Mesenteric fat pad (tissue), 1 donor: ENCODE data around the gene ARHGEF39. TPM values are rescaled to one million over a fixed set of nuclear protein-coding genes. Genes with fewer than 3 reads are reported as not detected.
A peak's percentile ranks its signal among the peaks of the same experiment; 100 is the strongest.

ENCODE experiments used
- DNase-seq: peaks from one replicate; pipeline ENCODE4 v3.0.0-alpha.2; 2020; ENCODE audit warnings: low spot score
- long read RNA-seq: library from polyadenylated mRNA; unstranded; transcript quantifications from one replicate; pipeline ENCODE4 v2.0.0, GENCODE V29; 2020
- total RNA-seq: library from RNA; stranded (reverse); fragmentation: NEBNext Ultra II Directional; extraction: Animal tissue kit (Norgen Biotek cat#: 25700); gene quantifications from one replicate; pipeline ENCODE4 v1.2.1, GENCODE V29; 2021
- donor health status: DM: yes; HTN: yes; CAD: no.

The ARHGEF39 gene, protein sequence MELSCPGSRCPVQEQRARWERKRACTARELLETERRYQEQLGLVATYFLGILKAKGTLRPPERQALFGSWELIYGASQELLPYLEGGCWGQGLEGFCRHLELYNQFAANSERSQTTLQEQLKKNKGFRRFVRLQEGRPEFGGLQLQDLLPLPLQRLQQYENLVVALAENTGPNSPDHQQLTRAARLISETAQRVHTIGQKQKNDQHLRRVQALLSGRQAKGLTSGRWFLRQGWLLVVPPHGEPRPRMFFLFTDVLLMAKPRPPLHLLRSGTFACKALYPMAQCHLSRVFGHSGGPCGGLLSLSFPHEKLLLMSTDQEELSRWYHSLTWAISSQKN
- total RNA-seq: 0.58 TPM
- long read RNA-seq: 0 reads

DNA sequence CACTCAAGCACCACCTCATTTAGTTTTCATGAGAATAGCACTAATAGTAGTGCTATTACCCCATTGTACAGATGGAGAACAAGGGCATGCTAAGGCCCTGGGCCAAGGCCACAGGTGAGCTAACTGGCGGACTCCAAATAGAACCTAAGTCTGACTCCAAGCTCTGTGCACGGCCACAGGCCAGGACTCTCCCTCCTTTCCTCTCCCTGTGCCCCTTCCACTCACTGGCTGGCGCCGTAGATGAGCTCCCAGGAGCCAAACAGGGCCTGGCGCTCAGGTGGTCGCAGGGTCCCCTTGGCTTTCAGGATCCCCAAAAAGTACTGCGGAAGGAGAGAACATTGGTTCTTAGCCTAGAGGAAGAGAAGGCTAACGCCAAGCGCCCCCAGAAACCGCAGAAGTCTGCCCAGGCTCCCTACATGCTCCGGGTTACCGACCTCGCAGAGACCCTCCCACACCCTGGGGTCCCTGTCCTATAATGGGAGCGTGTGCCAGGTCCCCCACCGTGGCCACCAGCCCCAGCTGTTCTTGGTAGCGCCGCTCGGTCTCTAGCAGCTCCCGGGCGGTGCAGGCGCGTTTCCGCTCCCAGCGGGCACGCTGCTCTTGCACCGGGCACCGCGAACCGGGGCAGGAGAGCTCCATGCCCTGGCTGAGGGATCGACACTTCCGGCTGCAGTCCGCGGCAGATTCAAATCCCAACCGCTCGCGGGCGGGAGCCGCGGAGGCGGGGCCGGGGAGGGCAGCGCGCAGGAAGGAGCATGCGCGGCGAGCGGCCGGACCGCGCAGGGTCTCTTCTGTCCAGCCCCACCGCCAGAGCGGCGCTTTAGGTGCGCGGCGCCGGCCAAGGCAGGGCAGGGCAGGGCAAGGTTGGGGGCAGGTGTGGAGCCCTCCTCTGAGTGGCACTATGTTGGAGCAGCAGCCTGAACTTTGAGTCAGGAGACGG lies at the start of gene ARHGEF39:
Gene ARHGEF39 (minus strand): TSS at position 665 of the 940 bp plus-strand sequence. CDS start 26 bp downstream, at position 639.
- DNase-seq: no peak

DNA sequence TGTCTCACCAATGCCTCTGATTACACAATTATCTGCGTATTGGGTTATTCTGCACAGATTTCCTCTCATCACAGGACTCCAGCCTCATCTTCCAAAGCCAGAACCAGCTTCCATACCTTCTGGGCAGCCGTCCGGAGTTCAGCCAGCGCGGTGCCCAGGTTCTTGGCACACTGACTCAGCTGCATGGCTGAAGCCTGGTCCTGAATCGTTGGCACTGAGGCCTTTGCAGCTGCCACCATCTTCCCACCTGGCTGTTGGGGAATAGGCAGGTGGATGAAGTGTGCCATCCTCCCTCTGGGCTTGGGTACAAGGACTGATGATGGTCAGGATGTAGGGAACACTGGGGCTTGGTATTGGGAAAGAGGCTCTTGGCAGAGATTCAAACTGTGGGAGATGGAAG lies 49.1 kb upstream of the ARHGEF39 start:
- peak; percentile 68 for DNase-seq

DNA sequence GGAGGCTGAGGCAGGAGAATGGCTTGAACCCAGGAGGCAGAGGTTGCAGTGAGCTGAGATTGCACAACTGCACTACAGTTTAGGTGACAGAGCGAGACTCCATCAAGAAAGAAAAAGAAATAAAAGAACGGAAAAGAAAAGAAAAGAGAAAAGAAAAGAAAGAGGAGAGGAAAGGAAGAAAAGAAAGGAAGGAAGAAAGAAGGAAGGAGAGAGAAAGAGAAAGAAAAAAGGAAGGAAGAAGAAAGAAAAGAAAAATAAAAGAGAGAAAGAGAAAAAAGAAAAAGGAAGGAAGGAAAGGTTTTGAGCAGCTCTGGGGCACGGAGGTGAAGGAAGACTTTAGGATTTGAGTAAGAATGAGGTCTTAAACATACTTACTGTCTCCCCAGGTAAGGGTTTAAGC lies 48.6 kb upstream of the ARHGEF39 start:
- no peak for DNase-seq

DNA sequence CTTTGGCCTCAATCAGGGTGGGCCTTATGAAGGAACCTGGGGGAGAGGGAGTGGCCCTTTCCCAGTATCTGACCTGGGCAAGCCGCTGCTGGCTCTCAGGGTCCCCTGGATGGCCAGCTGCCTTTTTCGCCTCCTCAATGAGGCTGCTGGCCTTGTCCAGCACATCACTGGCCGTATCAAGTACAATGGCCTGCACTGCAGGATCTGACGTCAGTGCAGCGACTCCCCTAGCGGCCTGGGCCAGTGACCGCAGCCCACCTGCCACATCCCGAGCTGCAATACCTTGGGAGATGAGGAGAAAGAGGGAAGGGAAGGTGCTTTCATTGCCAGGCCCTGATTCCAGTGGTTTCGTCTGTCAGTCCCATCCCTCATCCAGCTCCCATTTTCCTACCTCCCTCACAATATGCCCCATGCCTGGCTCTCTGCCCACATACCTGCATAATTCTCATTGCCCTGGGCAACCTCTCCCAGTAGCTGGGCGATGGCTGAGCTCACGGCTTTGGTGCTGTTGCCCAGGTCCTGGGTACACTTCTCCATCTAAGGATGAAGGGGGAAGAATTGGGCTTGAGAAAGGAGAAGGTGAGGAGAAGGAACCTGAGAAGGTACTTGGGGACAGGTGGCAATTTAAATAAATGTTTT lies 47.9 kb upstream of the ARHGEF39 start:
- peak; percentile 62 for DNase-seq

DNA sequence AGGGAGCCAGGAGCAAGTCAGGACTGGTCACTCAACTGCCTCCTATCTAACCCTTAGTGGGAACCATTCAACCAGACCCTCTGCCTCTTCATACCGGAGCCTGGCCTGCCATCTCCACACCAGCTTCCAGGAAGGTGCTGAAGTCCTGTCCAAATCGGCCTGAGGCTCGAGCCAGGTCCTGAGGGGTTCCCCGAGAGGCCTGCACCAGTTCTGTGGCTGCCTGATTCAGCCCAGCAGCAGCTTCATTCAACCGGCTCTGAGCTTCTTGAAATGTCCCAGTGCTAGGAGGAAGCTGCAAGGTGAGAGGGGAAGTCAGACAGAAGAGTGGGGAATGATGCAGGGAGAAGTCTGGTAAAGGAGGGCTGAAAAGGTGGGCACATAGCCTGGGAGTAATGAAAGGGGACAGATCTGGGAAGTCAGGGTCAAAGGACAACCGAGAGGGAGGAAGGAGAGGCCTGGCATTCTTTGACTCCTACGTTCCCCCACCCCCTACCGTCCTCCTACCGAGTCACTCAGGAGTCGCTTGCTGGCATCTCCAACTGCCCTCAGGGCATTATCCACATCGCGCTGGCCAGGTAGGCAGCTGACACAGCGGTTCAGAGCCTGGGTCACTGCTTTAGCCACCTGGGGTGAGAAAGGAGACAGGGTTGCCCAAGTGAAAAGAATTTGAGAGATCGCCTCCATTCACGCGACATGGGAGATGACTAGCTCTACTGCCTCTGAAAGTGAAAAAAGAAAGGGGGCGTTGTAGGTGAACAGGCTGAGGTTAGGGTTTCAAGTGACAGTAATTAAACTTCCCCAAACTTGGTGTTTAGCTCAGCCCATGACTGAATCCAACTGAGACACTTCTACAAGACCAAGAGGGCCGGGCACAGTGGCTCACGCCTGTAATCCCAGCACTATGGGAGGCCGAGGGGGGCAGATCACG lies 46.8 kb upstream of the ARHGEF39 start:
- peak; percentile 85 for DNase-seq

DNA sequence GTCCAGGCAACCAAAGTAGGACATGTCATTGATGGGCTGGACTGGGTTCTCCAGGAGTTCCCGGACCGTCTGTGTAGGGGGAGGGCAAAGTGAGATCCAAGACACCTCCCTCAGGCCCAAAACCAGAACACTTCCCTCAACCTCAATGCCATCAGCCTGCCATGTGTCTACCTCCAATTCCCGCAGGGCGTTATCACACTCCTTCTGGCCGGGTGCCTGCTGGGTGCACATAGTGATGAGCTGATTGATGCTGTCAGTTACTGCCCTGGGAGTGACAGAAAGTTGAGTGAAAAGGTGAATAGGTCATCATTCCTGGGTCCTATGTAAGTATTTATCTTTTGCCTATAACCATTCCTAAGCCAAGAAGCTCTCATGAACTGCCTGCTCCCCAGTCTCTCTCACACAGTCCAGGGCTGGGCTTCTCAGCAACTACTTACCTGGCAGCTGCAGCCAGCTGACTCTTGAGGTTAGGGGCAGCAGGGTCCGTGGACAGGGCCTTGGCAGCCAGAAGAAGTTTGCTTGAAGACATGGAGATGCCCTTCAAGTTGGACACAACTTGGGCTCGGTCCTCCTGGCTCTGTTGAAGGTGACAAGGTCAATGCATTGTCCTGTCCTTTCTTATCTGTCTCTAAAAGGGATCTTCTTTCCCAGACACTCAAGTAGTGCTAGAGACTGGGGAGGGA lies 46.0 kb upstream of the ARHGEF39 start:
- DNase-seq: peak; percentile 65

DNA sequence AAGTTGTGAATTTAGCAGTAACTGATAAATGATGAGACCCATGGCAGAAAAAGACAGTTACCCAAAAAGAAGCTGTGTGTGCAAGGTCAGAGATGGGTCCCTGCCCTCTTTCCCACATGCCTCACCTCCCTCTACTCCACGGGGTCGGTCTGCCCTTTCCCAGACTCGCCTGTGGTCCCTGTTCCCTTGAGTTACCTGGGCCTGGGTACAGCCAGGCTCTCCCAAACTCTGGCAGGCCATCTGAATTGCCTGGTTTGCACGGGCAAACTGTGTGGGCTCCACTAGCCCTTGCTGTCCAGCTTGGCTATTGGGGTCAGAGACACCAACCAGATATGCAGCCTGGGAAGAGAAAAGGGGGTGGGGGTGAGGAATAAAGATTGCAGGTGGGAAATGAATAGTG lies 43.2 kb upstream of the ARHGEF39 start:
- no peak for DNase-seq

DNA sequence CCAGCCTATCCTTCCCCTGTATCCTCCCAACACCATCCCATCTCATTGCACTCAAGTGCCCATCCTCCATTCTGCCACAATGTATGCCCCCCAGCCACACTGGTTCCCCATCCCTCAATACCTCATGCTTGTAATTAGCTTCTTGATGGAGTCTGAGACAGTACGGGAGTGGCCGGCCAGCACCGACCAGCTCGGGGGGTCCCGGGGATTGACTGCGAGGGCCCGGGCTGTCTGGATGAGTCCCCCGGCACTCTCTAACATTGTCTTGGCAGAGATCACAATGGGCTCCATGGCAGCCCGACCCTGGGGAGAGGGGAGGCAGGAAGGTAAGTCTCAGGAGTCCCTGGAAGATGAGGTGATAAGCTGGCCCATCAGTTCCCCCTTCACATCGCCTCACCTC lies 42.0 kb upstream of the ARHGEF39 start:
- DNase-seq: no peak

DNA sequence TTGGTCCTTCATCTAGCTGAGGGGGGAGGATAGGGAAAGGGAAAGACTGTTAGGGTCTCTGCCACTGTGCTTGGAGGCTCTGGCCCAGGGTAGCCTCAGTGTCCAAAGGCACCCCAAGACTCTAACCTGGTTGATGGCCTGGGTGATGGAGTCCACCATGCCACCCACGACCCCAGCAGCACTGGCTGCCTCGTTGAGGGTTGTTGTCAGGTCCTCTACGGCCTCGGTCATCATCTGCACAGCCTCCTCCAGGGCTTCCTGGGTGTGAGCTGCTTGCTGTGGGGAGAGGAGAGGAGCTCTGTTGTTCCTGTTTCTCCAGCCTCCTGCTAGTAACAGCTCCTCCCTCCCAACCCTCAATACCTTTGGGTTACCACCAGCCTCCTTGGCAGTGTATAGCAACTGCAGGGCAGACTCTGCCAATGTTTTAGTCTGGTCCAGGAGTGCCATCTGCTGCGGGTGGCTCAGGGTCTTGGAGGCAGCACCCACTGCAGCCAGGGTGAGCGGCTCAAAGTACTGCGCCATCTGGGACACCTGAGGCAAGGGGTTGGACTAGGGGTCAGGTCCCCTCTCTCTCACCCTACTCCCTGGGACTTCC lies 40.9 kb upstream of the ARHGEF39 start:
- DNase-seq: no peak

DNA sequence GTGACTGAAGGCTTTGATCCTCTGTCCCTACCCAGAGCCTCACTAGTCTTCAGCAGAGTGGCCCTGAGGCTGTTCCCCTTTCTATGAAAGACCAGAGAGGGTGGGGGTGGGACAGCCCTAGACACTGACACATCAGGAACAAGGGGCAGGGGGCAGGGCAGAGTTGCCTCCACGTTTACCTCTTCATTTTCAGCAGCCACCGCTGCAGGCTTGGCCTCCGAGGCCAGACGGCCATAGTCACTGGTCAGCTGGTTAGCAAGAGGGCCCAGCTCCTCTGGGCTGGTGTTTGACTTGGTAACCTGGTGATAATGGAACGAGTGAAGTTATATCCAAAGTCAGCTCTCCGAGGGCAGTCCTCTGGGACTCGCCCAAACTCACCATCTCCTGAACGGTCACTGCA lies 40.4 kb upstream of the ARHGEF39 start:
- no peak for DNase-seq

DNA sequence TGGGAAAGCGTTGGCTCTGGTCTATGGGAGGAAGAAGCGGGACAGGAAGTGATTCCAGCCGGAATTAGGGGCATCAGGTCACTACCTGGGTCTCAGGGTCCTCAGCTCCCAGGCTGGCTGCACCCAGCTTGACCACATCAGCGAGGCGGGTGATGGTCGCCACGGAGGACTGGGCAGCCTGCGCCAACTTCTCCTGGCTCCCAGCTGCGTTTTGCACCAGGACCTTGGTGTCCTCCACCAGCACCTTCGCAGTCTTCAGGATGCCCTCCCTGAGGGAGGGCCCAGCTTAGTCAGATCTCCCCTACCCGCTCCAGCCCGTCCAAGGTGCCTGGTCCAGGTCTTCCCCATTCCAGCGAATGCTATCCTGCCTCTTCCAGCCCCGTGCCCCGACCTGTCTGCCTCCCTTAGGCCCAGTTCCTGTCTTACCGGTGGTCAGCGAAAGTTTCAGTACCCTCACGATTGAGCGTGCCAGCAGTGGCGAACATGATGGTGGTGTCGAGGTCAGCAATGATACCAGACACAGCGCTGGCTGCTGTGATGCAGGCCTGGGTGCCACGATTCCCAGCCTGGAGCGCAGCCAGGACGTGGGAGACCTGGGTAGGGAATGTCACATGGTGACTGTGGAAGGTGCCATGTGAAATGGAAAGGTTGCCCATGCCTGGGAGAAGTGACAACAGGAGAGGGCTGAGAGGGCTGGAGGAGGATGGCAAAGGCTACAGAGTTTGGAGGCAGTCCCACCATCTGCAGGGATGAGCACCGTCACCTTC lies 39.1 kb upstream of the ARHGEF39 start:
- no peak for DNase-seq

DNA sequence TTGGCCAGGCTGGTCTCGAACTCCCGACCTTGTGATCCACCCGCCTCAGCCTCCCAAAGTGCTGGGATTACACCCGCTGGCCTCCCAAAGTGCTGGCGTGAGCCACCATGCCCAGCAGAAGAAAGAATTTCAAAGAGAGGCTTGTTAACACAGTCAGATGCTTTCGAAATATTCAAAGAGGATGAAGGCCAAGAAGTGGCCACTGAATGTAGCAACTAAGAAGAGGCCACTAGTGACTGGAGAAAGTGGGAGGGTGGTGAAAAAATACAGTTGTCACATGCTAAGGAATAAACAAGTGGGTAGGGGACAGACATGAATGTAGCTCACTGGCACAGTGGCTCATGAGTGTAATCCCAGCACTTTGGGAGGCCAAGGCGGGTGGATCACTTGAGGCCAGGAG lies 37.7 kb upstream of the ARHGEF39 start:
- DNase-seq: no peak

DNA sequence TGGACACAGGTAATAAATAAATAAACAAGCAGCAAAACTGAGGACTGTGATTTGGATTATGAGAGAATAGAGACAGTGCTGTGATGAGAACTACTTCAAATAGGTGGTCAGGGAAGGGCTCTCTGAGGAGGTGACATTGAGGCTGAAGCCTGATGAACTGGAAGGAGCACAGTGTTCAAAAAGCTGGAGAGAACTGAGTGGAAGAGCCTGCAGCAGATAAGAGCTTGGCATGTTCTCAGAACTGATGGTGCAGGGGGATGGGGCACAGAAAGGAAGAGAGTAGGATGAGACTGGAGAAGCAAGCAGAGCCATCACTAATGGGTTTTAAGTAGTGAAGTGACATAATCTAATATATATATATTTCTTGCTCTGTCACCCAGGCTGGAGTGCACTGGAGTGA lies 35.9 kb upstream of the ARHGEF39 start:
- DNase-seq: no peak

DNA sequence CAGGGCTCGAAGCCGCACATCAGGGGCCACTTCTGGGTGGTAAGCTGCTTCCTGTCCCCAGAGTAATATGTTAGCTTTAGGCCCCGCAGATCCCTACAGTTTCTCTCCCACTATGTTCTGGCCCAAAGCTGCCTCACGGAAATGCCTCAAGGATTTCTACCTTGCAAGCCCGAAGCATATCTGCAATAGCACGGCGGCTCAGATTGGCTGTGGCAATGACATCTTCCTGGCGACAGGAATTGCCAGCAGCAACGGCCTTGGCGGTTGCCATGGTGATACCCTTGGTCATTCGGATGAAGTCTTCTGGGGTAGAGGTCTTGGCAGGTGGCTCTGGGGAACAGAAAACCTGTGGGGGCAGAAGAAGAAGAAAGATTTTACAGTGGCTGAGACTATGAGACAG lies 35.0 kb upstream of the ARHGEF39 start:
- no peak for DNase-seq

DNA sequence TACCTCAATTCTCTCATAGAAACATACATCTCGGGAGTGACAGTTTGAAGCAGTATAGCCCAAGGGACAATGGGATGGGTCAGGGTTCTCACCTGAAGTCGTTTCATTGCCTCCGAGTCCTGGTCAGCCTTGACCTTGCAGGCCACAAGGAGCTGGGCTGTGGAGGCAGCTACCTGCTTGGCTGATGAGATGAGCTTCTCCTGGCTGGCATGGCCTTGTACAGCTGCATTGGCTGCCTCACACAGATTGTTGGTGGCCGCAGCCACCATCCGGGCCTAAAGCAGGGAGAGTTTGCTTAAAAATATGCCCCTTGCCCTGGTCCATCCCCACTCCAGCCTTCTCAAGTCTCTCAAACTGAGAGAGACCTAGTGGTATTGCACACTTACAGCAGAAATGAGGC lies 33.2 kb upstream of the ARHGEF39 start:
- DNase-seq: no peak

DNA sequence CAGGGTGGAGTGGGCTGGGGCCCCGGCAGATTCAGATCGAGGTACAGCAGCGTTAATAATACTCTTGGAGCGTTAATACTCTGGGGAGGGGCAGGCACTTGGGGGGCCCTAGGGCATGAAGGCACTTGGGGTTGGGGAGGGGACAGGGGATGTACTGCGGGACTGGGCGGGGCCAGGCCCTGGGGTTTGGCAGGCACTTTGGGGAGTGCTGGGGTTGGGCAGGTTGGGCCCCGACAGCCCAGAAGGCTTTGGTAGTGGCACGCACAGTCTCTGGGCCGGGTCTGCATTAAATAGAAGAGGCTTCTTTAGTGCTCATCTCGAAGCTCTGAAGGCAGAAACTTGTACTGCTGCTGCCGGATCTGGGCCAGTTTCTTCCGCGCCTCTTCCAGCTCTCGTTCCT lies 32.5 kb upstream of the ARHGEF39 start:
- DNase-seq: no peak

DNA sequence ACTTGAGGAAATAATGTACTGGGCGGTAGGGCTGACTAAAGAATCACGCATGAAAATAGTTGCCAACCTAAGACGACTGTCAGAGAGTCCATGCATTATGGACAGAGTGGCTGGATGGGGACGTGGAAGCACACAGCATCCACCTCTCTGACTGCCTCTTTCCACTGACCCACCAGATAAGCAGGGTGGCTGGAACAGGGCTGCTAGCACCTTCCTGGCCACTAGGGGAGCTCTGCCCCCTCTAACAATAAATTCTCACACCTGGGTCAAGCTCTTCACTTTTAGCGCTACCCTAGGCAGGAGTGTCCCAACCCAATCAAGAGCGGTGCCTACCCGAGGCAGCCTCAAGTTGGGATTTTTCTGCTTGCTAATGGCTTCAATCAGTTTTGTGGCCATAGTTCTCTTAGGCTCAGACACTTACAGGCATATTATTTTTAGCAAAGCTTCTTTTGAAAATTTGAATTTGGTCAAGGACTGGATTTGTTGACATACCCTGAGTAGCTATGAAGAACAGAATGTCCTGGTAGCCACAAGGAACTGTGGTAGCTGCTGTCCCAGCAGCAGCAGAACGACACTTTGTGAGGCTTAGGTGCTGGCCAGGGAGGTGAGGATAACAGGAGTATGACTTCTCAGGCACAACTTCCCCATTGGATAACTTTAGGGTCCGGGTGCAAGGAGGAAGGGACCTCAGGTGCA lies 31.7 kb upstream of the ARHGEF39 start:
- no peak for DNase-seq

DNA sequence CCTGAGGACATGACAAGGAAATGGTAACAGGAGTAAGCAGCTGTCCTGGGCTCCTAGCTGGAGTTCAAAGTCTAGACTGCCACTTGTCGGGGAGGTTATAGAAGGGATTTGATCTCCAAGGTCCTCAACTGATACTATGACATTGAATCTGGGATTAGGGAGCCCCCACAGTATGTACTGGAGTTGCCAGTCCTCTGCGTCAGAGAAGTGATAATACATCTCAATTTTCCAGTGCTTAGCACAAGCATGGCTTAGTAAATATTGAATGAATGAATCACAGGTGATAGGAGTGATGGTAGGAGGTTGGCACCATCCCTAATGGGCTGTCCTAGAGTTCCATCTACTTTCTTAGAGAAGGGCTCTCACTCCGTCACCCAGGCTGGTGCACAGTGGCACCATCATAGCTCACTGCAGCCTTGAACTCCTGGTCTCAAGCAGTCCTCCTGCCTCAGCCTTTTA lies 31.0 kb upstream of the ARHGEF39 start:
- DNase-seq: no peak
